ENCODE measurements around the gene CPEB2. TPM values are rescaled to one million over a fixed set of nuclear protein-coding genes. Genes with fewer than 3 reads are reported as not detected.
A peak's percentile ranks its signal among the peaks of the same experiment; 100 is the strongest.

The CPEB2 gene
- total RNA-seq, 2 donors from 2014 or later, result 13.5 to 14.5 TPM

DNA sequence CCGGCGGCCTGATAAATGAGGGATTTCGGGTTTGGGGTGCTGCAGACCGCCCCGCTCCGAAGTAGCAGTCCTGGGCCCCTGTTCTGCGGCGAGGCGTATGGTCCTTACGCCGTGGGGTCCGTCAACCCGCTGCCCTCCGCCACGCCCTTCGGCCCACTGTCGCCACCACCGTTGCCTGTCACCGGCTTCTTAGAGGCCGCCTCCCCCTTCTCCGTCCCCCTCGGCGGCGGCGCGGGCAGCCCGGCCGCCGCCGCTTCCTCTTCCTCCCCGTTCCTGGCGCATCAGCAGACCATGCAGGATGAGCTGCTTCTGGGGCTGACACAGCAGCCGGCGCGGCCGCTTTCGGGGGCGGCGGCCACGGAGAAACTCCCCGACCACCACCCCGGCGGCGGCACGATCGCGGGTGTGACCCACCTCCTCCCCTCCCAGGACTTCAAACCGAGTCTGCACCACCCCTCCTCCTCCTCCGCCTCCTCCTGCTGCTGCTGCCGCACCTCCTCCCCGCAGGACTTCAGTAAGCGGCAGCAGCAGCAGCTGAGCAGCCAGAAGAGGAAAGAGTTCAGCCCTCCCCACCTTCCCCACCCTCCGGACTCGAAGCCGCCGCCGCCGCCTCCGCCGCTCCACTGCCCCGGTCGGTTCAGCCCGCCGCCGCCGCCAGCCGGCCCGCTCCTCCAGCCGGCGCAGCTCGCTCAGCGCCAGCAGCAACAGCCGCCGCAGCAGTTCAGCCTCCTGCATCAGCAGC is 549 bp downstream of the CPEB2 start:
- H3K4me3 Mint-ChIP-seq, result peak overlapping the region; percentile 88 to 95
- peak overlapping the region; percentile 73 for H3K27ac Mint-ChIP-seq
- no peaks in the 10 kb centered on the region for H3K27me3 Mint-ChIP-seq (ENCODE audit: low read depth)
- peaks cover 3% of the 10 kb centered on the region in 2 donors for H3K36me3 Mint-ChIP-seq (ENCODE audit: insufficient read depth in 2 of 2)
- no peaks in the 10 kb centered on the region for H3K9me3 Mint-ChIP-seq
- peaks cover 29% of the 10 kb centered on the region for H3K4me1 Mint-ChIP-seq (ENCODE audit: low read depth)
- ATAC-seq (replicated peaks in 1 of 2) (peak; percentile 33 to 45), DNase-seq (peak; percentile 79 to 82)

DNA sequence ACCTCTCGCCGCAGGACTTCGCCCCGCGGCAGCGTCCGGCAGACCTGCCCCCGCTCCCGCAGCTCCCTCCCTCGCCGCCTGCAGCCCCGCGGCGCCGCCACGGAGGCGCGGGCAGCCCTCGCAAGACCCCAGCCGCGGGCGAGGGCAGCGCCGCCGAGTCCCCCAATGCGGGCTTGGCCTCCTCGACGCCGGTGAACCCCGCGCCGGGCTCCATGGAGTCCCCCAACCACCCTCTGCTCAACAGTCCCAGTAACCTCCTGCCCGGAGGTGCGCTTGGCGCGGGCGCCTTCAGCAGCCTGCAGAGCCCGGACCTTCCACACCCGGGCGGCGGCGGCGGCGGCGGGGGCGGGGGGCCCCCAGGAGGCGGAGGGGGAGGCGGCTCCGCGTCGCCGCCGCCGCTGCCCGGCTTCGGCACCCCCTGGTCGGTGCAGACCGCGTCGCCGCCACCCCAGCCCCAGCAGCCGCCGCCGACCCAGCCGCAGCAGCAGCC is 1.2 kb downstream of the CPEB2 start:
- Mint-ChIP-seq H3K27me3 (ENCODE audit: low read depth) (no peaks in the 10 kb centered on the region), H3K4me3 (peak overlapping the region; percentile 88 to 95), H3K36me3 (ENCODE audit: insufficient read depth in 2 of 2) (peaks cover 5 to 6% of the 10 kb centered on the region in 2 donors), H3K4me1 (ENCODE audit: low read depth) (peaks cover 29% of the 10 kb centered on the region), H3K9me3 (no peaks in the 10 kb centered on the region), H3K27ac (no peak overlapping the region)
- peak; percentile 71 to 72 for DNase-seq
- ATAC-seq (replicated peaks in 1 of 2), result peak; percentile 19 to 21

DNA sequence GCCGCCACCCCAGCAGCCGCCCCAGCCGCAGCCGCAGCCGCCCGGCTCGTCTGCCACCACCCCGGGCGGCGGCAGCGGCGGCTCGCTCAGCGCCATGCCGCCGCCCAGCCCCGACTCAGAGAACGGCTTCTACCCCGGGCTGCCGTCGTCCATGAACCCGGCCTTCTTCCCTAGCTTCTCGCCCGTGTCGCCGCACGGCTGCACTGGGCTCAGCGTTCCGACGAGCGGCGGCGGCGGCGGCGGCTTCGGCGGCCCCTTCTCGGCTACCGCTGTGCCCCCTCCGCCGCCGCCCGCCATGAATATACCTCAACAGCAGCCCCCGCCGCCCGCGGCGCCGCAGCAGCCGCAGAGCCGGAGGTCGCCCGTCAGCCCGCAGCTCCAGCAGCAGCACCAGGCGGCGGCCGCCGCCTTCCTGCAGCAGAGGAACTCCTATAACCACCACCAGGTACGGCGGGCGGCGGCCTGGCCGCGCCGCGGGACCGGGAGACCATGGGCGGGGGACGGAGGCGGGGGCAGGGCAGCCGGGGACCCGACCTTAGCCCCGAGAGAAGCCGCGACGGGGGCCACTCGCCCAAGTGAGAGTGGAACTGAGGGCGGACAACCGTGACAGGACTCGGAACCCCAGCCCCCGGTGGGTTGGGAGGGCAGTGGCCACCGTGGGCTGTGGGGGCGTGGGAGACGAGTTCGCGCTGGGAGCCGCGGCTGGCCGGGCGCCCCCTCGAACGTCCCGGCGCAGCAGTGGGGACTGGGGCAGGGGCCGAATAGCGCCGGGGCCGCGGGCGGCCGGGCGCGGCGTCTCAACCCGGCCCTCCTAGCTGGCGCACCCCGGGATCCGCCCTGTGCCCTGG is 1.8 kb downstream of the CPEB2 start:
- Mint-ChIP-seq H3K27ac (no peak overlapping the region), H3K4me1 (ENCODE audit: low read depth) (peaks cover 31% of the 10 kb centered on the region), H3K27me3 (ENCODE audit: low read depth) (no peaks in the 10 kb centered on the region), H3K9me3 (no peaks in the 10 kb centered on the region), H3K4me3 (peak overlapping the region; percentile 88 to 99), H3K36me3 (ENCODE audit: insufficient read depth in 2 of 2) (peaks cover 5 to 6% of the 10 kb centered on the region in 2 donors)
- ATAC-seq (replicated peaks in 1 of 2) (peak; percentile 1 to 5), DNase-seq (peak; percentile 59)

DNA sequence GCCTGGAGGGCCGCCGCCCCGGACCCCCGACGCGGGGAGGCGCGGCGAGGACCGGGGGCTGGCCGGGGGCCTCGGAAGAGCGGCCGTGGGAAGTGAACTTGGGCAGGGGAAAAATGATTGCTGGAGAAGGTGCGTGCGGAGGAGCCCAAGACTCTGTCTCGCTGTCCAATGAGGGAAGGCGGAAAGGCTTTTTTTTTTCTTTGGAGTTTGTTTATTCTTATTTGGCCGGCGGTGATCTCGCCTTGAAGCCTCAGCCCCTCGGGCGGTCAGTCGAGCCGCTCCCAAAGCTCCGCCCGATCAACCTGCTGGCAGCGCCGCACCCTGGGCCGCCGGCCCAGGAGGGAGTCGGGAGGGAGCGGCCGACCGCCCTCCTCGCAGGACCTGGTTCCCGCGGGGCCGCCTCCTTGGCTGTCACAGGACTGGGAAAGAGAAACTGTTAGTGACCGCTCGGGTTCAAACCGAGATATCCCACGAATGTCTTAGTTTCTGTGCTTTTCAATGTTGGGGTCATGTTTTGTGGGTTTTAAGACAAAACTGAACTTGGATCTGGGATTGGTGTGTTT is 2.5 kb downstream of the CPEB2 start:
- Mint-ChIP-seq H3K27me3 (ENCODE audit: low read depth) (no peaks in the 10 kb centered on the region), H3K36me3 (ENCODE audit: insufficient read depth in 2 of 2) (peaks cover 5 to 6% of the 10 kb centered on the region in 2 donors), H3K9me3 (no peaks in the 10 kb centered on the region), H3K27ac (peak overlapping the region; percentile 98), H3K4me1 (ENCODE audit: low read depth) (peaks cover 32% of the 10 kb centered on the region), H3K4me3 (peak overlapping the region; percentile 88 to 99)
- ATAC-seq (replicated peaks in 1 of 2), result no peak
- DNase-seq, result peak; percentile 45 to 61

DNA sequence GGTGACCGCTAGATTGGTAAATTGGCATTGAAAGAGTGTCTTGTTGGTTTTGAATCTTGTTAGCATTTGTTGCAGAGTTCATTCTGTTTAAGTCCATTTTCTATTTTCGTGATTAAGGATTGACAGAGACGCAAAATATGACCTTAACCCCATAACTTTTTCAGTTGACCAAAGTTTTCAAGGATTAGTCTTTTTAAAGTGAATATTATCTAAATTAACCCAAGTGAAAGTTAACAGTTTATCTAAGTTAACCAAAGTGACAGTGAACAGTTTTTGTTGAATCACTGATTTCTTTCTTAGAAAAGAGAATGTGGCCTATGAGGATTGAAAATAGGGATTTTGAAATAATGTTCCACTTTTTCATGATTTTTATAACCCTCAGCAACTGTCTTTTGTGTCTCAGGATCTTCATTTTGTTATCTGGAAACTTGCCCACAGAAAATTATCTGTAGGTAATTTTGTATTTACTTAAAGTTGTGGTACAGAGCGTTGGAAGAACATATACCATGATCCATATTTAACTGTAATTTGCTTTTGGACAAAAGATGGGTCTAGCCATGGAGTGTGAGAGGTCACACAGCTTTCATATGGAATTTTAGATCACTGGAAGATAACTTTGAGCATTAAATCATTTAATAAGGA is 3.3 kb downstream of the CPEB2 start:
- Mint-ChIP-seq H3K4me1 (ENCODE audit: low read depth) (peaks cover 37% of the 10 kb centered on the region), H3K27ac (peak overlapping the region; percentile 98), H3K27me3 (ENCODE audit: low read depth) (no peaks in the 10 kb centered on the region), H3K4me3 (peak overlapping the region; percentile 88 to 99), H3K9me3 (no peaks in the 10 kb centered on the region), H3K36me3 (ENCODE audit: insufficient read depth in 2 of 2) (peaks cover 5 to 6% of the 10 kb centered on the region in 2 donors)
- no peak for DNase-seq
- ATAC-seq (replicated peaks in 1 of 2), result no peak

DNA sequence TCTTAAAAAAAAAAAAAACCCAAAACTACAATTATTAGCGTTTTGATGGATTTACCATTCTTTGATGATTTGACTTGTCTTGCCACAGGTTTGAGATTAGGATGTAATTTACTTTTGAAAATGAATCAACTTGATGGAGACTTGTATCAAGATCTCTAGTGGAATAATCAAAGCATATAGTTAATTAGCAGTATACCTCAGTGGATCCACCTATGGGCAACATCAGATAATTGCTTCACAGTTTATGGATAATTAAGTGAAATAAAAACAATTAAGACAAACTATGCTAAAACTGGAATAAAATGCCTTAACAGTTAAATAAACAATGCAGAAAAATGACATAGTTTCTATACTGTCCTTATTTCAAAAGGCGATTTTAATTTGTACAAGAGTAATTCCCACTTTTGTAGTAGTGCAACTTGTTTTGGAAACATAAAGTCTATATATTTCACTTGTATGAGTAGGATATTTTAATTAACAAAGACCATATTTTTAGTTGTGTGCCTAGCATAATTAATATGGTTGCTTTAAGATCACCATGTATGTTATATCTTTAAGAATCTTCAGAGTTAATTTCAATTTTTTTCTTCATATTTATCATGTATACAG is 4.2 kb downstream of the CPEB2 start:
- no peak for ATAC-seq (replicated peaks in 1 of 2)
- peaks cover 37% of the 10 kb centered on the region for H3K4me1 Mint-ChIP-seq (ENCODE audit: low read depth)
- H3K27me3 Mint-ChIP-seq (ENCODE audit: low read depth), result no peaks in the 10 kb centered on the region
- no peak for DNase-seq
- peak overlapping the region; percentile 61 to 99 for H3K4me3 Mint-ChIP-seq
- H3K27ac Mint-ChIP-seq, result no peak overlapping the region
- peaks cover 5 to 6% of the 10 kb centered on the region in 2 donors for H3K36me3 Mint-ChIP-seq (ENCODE audit: insufficient read depth in 2 of 2)
- no peaks in the 10 kb centered on the region for H3K9me3 Mint-ChIP-seq

DNA sequence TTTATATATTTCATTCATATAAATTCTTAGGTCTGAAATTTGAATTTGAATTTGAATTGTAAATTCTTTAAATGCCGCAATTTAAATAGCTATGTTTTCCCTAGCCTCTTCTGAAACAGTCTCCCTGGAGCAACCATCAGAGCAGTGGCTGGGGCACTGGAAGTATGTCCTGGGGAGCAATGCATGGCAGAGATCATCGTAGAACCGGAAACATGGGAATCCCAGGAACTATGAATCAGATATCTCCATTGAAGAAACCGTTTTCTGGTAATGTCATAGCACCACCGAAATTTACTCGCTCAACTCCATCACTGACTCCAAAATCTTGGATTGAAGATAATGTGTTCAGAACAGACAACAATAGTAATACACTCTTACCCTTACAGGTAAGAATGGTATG is 4.9 kb downstream of the CPEB2 start:
- Mint-ChIP-seq H3K27ac (no peak overlapping the region), H3K27me3 (ENCODE audit: low read depth) (no peaks in the 10 kb centered on the region)
- DNase-seq, result no peak

DNA sequence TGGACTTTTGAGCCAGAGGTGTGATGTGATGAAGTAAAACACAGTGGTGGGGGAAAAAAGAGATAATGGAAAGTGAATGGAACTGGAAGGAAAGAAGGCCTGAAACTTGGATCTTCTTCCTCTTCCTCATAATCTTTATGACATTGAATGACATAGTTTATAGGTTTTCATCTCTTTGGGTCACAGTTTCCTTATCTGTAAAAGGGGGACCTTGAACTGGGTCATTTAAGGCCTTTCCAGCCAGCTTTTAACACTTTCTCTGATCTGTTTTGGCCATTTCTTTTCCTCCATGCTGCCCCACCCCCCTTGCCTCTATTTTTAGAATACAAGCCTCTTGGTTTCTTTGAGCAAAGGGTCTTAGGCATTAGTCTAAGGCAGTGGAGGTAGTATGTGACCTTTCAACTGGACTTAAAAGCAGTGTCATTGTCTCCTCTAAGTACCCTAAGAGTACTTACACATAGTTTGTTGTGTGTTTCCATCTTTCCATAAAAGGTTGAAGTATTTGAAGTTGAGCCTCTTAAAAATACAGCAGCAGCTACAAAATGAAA is 7.8 kb downstream of the CPEB2 start:
- H3K9me3 Mint-ChIP-seq, result no peaks in the 10 kb centered on the region
- ATAC-seq (replicated peaks in 1 of 2) (no peak), DNase-seq (no peak)
- H3K27ac Mint-ChIP-seq, result no peak overlapping the region
- H3K4me3 Mint-ChIP-seq, result no peak overlapping the region
- H3K36me3 Mint-ChIP-seq (ENCODE audit: insufficient read depth in 2 of 2), result peaks cover 5 to 6% of the 10 kb centered on the region in 2 donors
- peaks cover 49% of the 10 kb centered on the region for H3K4me1 Mint-ChIP-seq (ENCODE audit: low read depth)
- H3K27me3 Mint-ChIP-seq (ENCODE audit: low read depth), result no peaks in the 10 kb centered on the region

More for the DNA sequence above, 4.9 kb downstream of the CPEB2 start:
- Mint-ChIP-seq H3K36me3 (ENCODE audit: insufficient read depth in 2 of 2) (peaks cover 5 to 6% of the 10 kb centered on the region in 2 donors), H3K9me3 (no peaks in the 10 kb centered on the region), H3K4me1 (ENCODE audit: low read depth) (peaks cover 40% of the 10 kb centered on the region), H3K4me3 (no peak overlapping the region)
- no peak for ATAC-seq (replicated peaks in 1 of 2)

DNA sequence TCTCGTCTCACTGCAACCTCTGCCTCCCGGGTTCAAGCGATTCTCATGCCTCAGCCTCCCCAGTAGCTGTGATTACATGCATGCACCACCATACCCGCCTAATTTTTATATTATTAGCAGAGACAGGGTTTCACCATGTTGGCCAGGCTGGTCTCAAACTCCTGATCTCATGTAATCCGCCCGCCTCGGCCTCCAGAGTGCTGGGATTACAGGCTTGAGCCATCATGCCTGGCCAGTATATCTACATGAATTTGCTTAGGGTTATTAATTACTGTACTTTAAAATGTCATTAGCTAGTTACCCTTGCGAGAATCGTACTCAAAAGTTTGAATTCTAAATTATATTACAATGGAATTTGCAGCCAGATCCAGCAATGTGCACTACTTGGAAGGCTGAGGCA is 8.9 kb downstream of the CPEB2 start:
- DNase-seq (no peak), ATAC-seq (replicated peaks in 1 of 2) (no peak)
- Mint-ChIP-seq H3K27ac (no peak overlapping the region), H3K27me3 (ENCODE audit: low read depth) (no peaks in the 10 kb centered on the region), H3K36me3 (ENCODE audit: insufficient read depth in 2 of 2) (peaks cover 2 to 3% of the 10 kb centered on the region in 2 donors), H3K4me1 (ENCODE audit: low read depth) (peaks cover 38% of the 10 kb centered on the region), H3K4me3 (no peak overlapping the region), H3K9me3 (no peaks in the 10 kb centered on the region)

DNA sequence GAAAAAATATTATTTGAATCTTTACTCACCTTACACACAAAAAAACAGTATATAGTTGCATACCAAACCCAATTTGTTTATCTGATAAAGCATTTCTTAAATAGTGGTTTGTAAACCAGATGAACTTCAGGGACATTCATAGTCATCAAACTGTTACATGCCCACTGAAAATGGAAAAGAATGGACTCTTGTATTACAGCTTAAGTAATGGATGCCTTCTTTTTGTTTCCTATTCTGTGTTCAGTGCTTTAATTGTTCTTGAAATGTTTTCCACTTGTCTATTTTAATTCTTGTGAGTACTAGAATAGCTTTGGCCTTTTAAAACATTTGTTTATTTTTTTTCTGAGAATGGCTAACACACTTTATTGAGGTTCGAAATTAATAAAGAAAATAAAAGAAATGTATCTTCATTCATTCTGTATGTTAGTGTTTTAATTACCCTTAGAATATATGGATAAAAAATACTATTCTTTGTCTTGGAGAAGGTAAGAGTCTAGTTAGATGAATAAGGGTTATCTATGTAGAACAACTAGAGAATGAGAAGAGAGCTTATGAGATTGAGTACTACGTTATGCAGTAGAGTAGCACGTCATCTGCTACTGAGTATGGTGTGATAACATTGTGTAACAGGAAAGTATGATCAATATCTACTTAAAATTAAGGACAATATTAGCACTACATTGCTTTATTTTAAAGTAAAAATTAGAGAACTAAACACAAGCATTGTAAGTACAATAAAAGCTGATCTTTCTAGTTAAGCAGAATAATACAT is 9.9 kb downstream of the CPEB2 start:
- ATAC-seq (replicated peaks in 1 of 2) (no peak), DNase-seq (no peak)
- Mint-ChIP-seq H3K27me3 (ENCODE audit: low read depth) (no peaks in the 10 kb centered on the region), H3K27ac (no peak overlapping the region), H3K9me3 (no peaks in the 10 kb centered on the region), H3K36me3 (ENCODE audit: insufficient read depth in 2 of 2) (peaks cover 2 to 3% of the 10 kb centered on the region in 2 donors), H3K4me1 (ENCODE audit: low read depth) (peaks cover 28% of the 10 kb centered on the region), H3K4me3 (no peak overlapping the region)

DNA sequence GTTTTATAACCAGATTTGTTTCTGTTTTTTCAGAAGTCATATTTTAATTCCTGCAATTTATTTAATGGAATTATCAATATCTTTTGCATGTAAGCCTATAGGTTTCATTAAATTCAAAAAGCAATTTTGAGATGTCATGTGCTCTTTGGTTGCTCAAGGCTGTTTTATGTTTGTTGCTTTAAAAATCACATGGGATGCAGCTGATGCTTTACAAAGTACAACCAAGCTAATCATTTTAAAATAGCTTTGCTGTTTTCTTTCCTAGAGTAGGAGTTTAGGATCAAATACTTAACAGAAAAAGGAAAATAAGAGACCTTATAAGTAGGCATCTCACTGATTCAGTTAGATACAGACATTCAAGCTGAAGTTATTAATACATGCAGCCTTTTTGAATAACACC is 11.3 kb downstream of the CPEB2 start:
- no peak overlapping the region for H3K27ac Mint-ChIP-seq
- no peaks in the 10 kb centered on the region for H3K9me3 Mint-ChIP-seq
- H3K36me3 Mint-ChIP-seq (ENCODE audit: insufficient read depth in 2 of 2), result peaks cover 0 to 3% of the 10 kb centered on the region in 2 donors
- no peak overlapping the region for H3K4me3 Mint-ChIP-seq
- H3K27me3 Mint-ChIP-seq (ENCODE audit: low read depth), result no peaks in the 10 kb centered on the region
- ATAC-seq (replicated peaks in 1 of 2) (no peak), DNase-seq (no peak)
- peaks cover 33% of the 10 kb centered on the region for H3K4me1 Mint-ChIP-seq (ENCODE audit: low read depth)
